Hepatocyte (in vitro differentiated cells): Measurements from ENCODE around the gene ZNF638.

ENCODE experiments used
- EZH2phosphoT487 ChIP-seq: fragments of 200-600 bp; sonication (generic); IDR thresholded peaks from one replicate; pipeline ENCODE4 v1.6.1; 2018; ENCODE audit warnings: antibody characterized with exemption, mild to moderate bottlenecking, low read depth, moderate library complexity; ENCODE audit not compliant: unreplicated experiment, severe bottlenecking
- TF ChIP-seq, protein P1 (sequence below): fragments of 200-600 bp; sonication (generic); IDR thresholded peaks from 2 replicates; pipeline ENCODE4 v1.5.1; 2016; ENCODE audit warnings: antibody characterized with exemption, mild to moderate bottlenecking; ENCODE audit not compliant: poor library complexity

DNA sequence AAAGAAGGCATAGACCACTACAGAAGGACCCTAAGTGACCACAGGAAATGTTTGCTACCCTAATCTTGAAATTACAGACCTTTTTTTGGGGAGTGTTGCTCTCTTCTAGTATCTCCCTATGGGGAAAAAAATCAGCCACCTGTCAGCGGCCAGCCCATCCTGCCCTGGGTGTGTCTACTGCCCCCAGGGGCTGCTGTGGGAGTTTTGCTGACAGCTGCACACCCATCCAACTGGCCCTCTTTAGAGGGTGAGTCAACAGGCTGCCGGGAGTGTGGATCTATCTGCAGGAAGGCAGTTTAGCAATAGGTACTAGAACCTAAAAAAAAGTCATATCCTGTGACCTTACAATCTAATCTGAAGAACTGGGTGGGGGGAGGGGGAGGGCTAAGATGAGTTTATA lies 121.0 kb downstream of the ZNF638 start:
- TF ChIP-seq, protein P1, sequence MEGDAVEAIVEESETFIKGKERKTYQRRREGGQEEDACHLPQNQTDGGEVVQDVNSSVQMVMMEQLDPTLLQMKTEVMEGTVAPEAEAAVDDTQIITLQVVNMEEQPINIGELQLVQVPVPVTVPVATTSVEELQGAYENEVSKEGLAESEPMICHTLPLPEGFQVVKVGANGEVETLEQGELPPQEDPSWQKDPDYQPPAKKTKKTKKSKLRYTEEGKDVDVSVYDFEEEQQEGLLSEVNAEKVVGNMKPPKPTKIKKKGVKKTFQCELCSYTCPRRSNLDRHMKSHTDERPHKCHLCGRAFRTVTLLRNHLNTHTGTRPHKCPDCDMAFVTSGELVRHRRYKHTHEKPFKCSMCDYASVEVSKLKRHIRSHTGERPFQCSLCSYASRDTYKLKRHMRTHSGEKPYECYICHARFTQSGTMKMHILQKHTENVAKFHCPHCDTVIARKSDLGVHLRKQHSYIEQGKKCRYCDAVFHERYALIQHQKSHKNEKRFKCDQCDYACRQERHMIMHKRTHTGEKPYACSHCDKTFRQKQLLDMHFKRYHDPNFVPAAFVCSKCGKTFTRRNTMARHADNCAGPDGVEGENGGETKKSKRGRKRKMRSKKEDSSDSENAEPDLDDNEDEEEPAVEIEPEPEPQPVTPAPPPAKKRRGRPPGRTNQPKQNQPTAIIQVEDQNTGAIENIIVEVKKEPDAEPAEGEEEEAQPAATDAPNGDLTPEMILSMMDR: no peak
- TF ChIP-seq EZH2phosphoT487: no peak
